ENCODE data around the gene COL19A1.
A peak's percentile ranks its signal among the peaks of the same experiment; 100 is the strongest.

COL19A1 gene

DNA sequence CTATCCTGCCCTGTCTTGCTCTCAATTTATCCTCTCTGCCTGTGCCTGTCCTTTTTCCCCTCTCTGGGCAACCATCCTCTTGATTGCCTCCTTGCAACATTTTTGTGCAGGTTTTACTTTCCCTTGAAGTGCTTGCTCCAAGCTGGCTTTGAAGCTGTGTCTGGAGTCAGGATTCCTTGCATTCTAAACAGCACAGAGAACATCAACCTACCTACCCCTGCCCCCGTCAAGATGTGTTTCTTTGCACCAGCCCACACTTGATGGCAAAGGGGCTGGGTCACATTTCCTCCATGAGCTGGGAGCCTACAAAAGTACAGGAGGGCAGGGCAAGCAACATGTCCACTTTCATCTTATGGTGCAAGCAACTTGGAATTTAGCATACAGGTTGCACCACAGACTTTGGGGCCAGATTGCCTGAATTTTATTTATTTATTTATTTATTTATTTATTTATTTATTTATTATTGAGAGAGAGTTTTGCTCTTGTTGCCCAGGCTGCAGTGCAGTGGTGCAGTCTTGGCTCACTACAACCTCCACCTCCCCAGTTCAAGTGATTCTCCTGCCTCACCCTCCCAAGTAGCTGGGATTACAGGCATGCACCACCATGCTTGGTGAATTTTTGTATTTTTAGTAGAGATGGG is 206.3 kb downstream of the COL19A1 start:
- no peak for DNase-seq

DNA sequence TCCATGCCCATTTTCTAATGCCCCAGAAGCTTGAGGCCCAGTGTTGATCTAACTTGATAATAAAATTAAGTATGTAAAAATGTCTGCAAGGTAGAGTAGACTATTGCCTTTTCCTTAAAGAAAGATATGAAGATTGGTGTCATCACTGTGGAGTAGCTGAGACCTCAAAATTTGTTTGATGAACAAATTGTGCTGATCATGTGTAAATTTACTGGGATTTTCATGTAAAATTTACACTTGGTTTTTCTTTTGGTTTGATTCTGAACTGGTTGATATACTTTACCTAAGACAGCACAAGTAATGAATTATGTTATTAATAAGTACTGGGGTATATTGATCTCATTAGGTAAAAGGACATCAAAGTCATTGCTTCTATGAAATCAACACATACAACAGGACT is 207.3 kb downstream of the COL19A1 start:
- no peak for DNase-seq

DNA sequence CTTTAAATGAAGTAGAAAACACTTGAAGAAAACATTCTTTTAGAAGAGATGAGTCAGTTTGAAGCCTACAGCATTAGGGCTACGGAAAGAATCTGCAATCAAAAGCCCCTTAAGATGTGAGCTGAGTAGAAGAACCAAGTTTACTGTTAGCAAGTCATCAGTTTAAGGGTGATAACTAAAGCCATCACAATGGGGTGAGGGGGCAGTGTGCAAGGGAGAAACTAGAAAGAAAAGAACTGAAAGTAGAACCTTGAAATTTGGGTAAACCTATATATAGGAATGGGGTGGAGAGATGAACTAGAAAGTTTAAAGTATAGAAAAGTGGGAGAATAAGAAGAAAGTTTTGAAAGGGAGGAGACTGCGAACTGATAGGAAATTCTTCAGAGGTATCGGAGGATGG is 212.9 kb downstream of the COL19A1 start:
- DNase-seq = no peak

DNA sequence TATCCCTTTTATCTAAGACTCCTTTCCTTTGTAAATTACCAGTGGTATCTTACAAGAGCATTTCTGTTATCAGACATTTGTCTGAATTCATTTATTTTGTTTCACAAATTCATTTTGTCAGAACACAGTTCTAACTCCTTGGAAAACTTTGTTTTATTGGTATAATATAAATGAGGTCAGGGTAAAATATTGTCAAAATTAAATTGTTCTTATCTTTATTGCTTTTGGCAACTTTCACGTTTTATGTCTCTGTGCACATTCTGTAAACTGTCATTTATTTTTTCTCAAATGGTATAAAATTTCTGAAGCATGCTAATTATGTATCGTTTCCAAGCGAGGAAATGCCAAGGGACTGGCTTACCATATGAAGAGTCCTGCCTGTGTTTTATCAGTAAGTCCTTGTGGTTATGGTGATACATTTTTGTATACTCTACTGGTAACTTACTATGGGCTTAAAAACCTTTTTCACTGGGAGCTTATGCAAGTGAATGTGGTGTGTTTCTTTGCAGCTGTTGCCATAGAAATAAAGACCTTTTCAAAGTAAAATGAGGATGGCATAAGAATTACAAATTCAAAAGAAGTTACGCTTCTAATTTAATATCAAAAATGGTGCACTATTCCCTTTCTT is 214.2 kb downstream of the COL19A1 start:
- DNase-seq = no peak

DNA sequence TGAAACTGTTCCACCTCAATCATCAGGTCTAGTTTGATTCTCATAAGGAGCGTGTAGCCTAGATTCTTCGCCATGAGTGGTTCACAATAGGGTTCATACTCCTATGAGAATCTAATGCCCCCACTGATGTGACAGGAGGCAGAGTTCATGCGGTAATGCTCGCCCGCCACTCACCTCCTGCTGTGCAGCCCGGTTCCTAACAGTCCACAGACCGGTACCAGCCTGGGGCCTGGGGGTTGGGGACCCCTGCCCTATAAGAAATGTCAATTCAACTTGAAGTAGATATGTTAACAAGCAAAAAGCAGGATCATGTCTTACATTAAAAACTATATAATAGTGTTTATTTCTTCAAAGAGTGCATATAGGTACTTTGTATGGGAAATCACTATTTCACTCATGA is 216.5 kb downstream of the COL19A1 start:
- no peak for DNase-seq

DNA sequence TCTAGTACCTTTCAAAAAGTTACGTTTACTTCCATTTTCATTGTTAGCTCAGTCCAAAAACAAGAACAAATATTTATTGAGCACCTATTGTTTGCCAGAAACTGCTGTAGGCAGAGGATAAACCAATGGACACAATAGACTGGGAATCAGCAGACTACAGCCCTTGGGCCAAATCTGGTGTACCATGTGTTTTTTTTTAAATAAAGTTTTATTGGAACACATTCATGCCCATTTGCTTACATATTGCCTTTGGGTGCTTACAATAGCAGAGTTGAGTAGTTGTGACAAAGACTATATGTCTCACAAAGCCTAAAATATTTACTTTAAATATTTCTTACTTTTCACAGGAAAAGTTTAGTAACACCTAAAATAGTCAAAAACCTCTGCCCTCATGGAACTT is 220.4 kb downstream of the COL19A1 start:
- no peak for DNase-seq

DNA sequence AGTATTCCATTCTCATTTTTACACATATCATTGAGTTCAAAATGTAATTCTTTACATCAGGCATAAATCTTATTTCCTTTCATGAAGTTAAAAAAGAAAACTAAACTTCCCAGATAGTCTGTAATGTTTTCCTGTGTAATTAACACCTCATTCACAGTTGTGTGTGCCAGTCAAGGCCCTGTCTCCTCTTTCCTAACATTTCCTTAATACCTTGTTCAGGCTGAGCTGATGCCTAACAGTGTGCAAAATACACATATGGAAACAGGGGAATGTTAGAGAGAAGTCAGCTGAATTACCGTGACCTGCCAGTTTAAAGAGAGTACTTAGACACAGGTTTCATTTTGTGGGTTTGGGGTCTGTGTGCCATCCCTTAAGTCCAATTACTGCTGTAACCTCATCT is 227.8 kb downstream of the COL19A1 start:
- no peak for DNase-seq

DNA sequence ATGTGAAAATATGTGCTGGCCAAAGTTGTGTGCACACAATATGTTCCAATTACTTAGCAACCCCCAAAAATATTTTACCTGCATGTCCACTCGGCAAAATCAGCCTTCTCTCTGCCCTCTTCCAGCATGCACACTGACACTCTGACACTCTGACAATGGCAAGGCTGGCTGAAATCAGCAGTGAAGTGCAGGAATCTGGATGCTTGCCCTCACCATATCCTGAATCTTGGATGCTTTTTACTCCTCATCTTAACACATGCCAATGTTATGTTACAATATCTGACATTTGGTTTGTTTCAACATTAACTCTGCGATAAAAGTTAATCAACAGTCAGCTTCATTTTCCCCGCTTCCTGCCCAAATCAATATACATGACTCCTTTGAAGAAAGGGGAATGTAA is 233.4 kb downstream of the COL19A1 start:
- DNase-seq = no peak

DNA sequence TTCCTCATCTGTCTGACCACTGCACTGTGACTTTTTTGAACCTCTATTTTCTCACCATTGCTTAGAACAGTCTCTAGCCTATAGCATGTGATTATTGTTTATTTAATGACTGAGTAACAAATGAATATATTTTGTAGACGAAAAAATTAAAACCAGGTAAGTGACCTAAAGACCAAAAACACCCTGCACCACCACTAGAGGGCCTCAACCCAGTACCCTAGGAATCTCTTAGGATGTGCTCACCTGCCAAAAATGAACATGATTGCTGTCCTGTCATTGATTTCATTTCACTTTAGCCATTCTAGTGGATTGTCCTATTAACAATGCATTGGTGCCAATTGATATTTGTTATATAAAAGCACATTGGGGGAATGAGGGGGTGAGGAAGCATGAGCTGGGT is 237.4 kb downstream of the COL19A1 start:
- peak; percentile 24 for DNase-seq

DNA sequence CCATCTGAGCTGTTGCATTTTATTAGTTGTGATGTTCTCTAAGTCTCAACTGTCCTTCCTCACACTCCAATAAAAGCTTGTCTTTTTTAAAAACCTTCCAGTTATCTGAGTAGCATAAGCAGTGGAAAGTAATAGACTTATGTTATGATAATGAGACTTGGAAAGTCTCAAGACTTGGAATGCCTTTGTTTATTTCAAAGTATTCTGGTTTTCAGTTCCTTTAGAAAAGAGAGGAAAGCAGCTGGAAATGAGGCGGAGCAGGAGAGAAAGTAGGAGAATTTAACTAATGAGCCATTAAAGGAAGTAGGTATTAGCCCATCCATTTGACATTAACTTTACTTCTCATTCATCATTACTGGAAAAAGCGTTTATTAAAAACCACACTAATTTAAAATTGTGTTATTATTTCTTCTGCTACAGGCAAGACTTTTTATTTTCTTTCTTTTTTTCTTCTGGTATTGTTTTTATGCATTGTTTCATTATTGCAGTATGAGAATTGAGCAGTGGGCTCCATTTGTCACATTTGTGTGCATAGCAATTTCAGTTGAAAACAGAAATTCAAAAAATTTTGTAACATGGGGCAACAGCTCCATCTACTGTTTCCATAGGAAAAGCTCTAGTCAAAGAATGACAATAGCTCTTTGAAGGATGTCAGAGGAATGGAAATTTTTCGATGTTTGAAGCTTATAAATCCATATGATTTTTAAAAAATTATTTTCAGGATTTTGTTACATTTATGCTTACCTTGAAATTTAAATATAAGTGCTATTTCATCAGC is 241.7 kb downstream of the COL19A1 start:
- DNase-seq = peak; percentile 60

DNA sequence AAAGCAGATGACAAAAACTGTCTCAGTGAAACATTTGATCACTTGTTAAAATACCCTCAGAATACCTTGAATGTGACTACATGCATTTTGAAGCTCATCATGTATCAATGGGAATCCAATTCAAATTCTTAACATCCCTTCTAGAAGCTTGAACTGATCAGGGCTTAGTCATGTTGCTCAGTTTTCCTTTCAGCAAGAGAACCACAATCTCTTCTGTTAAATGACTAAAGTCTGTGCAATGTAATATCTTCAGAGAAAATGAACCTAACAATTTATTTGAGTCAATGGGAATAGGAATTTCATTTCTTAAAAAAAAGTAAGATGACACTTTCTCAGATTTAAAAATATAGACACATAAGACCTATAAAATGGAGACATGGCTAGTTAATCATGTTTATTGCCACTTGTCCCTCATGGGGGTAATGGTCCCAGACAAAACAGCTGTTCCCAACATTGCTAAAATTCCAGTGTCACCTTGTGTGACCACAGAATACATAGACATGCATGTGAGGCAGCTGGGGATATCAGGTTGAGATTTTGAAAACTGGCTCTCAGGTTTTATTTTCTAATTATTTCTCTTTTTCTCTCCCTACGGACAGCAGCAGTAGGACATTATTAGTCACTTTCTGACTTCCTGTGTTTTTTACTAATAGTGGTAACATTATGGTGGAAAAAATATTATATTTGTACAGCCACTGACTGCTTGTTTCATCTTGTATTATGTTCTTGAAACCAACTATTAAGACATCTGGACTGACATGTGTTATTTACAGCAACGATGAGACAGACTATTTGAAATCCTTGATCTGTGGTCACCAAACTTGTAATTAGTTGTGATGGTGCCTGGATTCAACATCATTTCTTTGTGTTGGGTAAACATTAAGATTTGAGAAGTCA is 244.0 kb downstream of the COL19A1 start:
- DNase-seq = no peak

DNA sequence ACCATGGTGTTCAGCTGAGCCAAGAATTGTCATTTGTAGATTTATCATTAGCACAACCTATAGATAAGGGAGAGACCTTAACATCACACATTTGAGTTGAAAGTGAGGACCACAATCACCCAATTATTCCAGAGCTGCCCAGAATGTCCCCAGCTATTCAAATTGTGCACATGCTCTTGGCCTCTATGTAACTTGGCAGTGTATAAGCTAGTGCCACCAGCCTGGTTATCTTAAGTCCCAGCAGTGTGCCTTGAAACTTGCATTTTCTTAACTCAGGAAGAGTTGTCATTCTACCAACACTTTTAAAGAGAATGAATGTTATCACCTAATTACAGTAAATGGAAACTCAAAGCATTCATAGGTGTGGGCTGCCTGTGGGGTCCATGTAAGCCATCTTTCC is 245.4 kb downstream of the COL19A1 start:
- DNase-seq = no peak

DNA sequence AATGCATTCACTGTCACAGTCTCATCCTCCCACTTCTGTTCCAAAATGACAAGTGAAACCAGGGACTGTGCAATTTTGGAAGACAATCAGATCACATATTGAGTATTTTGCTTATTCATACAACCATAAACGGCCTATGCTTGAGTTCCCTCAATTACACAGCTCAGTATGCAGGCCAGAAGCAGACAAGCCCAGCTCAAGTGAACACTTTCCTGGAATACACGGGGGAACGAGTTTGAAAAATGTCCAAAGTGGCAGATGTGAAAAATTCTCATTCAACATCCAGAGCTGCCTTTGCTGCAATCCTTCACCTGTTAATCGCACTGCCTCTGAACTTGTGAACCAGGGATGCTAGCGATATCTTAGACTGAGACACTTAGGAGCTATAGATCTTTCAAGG is 246.4 kb downstream of the COL19A1 start:
- DNase-seq = no peak

DNA sequence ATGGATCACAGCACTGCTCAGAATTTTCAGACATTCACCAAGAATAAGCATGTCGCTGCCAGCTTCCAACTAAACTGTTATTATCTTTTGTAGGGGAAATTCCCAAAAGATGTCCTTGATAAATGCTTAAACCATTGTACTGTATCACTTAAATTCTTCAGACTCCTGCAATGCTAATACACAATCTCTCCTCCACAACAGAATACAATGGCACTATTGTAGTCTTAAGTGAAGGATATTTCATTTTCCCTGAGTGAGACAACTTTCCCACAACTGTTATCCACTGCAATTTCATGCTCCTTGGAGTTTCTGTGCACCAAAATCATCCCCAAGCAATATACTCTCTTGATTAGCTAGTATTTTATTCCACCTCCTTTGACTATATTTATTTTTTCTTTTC is 246.8 kb downstream of the COL19A1 start:
- DNase-seq = no peak

DNA sequence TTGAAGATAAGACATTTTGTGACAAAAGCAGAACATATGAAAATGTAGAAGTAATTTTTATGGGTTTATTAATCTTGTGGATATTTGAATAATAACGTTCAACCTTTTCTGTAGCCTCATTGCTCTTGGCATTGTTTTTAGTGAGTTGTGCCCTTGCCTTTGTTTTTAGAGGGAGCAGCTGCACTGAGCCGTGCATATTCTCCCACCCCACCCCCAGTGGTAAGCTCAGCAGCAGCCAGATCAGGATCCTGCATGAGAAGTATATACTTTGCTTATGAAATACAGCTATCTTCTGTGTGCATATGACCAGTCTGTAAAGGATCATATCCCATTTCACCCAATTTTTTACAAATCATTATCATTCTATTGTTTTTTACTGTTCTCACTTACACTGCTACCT is 252.3 kb downstream of the COL19A1 start:
- DNase-seq = no peak

DNA sequence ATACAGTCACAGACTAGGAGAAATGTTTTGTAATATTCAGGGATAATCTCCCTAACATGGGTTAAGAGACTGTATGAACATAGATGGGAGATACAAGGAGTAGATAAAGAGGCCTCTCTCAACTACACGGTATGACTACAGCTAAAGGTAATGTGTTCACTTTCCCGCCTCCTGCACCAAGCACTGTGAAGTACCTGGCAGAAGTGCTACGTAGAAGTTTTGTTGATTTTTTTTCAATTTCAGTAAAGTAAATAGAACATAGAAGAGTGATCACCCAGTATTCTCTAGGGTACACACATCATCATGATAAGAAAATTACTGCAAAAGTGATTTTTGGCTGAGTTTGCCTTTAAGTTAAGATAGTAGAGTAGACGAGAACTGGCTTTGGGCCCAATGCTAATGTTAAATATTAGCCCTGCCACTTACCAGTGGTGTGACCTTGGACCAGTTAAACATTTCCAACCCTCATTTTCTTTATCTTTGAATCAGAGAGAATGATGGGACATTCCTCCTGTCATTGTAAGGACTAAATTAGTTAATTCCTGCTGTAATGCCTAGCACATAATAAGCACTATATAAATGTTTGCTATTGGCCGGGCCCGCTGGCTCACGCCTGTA is 253.0 kb downstream of the COL19A1 start:
- DNase-seq = no peak

DNA sequence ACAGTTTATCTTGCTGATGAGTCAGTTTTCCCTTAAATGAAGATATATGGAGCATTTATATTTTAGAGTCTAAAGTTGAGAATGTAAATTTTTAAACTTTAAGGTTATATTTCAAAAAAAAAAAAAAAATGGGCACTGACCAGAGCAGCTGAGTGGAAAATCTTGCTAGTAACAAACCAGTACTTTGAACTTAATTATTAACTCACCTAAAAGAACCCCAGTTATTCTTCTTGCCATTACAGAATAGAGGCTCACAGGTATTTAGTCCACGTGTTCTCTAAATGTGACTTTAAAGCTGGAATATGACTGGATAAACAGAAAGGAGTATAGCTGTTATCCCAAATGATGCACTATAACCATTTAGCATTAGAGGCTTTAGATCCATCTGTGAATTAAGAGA is 258.1 kb downstream of the COL19A1 start:
- no peak for DNase-seq

DNA sequence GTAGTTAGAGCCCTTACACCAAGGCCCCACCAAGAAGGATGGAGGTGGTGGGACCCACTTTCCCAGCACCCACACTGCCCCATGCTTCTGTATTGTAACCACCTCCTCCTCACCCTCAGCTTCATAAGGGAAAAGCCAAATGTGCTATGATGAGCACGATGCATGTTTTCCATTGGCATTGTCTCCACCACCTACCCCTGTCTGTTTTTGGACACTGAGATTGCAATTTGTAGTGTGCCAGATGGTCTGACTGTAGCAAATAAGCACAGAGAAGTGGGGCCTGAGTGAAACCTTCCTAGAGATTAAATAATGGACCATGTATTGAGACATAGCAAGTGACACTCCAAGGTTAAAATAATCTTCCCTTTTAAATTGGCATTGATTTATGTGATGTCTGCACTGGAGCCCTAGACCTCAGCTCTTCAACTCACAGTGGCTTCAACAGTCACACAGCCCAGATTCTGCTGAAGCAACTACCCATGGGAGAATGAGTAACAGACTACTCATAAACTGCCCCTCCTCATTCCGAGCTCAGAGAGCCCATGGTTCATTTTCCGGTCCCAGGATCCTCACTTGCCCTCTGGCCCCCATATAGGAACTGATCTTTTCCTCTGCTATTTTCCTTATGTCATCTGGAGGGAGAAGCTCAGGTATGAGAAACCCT is 258.7 kb downstream of the COL19A1 start:
- no peak for DNase-seq

DNA sequence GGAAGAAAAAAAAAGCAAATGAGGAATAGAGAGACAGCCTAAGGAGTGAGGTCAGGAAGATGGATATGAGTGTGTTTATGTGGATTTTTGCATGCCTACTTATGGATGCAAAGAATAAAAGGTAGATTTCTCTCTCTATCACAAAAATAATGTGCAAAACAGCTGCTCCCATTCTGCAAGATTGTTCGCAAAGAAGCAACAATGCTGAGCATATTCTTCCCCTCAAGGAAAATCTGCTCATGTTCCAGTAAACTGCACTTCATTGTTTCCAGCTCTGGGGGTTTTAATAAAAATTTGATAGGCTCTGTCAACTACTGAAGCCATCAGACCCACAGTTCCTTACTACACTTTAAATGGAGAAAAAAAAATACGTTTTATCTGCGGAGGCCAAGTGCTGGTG is 259.2 kb downstream of the COL19A1 start:
- DNase-seq = no peak

DNA sequence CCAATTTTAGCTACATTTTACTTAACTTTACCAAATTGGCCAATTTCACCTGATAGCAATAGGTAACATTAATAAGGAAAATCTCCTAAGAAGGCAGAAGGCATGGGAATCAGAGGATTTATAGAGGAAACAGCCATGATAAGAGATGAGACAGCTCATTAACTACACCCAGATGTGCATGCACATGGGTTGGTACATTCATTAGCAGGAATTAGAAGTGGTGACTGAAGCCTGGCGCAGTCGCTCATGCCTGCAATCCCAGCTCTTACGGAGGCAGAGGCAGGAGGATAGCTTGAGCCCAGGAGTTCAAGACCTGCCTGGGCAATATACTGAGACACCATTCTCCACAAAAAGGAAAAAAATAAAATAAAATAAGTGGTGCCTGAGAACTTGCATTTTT is 263.0 kb downstream of the COL19A1 start:
- no peak for DNase-seq

DNA sequence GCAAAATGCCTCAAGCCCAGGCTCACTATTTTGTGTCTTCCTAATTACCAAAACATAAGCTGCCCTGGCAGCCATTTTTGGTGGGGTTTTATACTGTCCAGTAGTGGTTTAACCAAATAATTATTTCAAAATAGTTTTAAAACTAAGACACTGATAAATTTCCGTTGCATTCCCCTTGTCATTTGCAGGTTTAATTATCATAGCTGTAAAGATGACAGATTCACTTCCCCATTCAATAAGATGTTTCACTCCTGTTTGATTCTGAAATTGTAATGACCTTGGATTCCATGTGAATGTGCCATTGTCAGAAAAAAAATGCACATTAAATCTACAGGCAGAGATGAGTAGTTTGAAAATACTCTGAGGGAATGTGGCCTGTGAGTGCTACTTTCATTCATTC is 264.5 kb downstream of the COL19A1 start:
- DNase-seq = no peak

DNA sequence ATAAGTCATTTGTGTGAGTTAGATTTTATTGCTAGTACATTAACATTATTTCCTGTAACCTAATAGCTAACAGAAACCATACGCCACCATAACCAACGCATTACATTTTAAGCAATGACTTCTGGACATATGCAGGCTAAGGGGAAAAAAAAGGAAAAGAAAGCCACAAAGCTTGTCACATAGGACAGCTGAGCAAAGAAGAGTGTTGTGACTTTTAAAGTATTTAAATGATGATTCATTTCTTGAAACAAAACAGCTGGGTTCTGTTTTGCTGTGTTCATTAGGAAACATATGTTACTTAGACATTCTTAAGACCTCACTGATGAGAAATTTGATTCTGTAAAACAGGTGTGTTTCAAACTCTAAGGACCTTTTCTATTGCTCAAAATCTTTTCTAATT is 265.2 kb downstream of the COL19A1 start:
- no peak for DNase-seq
